ENCODE results near the gene CCL20.
"Not testable (repeated sequence)": the region's sequence is repeated elsewhere in the genome, so short reads cannot be mapped to it uniquely, and the experiment has no call there.

CCL20 gene, protein sequence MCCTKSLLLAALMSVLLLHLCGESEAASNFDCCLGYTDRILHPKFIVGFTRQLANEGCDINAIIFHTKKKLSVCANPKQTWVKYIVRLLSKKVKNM

DNA sequence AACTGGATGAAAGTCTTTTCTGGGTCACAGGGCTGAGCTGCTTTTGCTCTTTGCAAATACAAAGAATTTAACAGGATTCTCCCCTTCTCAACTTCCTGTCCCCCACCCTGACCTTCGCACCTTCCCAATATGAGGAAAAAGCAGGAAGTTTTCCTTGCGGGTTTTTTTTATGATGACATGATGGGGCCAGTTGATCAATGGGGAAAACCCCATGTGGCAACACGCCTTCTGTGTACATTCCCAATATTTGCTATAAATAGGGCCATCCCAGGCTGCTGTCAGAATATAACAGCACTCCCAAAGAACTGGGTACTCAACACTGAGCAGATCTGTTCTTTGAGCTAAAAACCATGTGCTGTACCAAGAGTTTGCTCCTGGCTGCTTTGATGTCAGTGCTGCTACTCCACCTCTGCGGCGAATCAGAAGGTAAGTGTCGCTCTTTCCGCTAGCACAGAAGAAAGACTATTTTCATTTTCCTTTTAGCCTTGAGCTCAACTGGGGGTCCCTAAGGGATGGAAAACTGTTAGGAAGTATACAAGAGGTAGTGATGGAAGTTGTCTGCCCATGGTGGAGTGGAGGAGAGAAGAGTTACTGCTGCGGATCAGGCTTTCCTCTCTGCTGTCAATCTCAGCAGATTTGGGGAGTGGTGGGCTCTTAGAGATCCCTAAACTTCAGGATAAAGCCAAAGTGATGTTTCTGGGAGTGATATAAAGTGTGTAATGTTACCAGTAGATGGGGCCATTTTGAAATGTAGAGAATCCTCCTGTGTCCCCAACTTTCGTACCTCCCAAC lies at the start of gene CCL20:
Gene CCL20 (plus strand): TSS at position 281 of the 792 bp plus-strand sequence. CDS start 70 bp downstream, at position 351.
- DNase-seq (ENCODE audit: low read depth in 2 of 2) = no peak

DNA sequence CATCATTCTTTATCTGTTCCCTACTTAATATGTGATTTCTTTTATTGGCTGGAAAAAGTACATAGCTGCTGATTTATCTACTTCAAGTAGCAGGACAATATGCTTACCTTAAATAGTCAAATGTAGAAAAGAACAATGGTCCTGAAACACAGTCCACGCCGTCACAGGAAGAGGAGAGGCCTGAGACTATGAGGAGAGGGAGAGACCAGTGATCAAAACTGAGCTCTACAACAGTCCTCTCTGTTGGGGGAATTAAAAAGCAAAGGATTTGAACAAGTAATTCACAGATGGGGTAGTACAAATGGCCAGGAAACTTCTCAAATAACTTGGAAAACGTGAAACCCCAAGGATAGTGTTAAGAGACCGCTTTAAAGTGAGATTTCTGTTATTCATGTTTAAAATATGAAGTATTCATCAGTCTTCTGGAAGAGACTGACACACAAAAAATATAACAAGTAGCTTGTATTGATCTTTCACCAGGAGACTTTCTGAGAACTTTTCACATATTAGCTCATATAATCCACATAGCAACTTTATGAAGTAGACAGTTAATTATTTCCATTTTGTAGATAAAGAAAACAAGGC lies 47.8 kb upstream of the CCL20 start:
- no peak for DNase-seq (ENCODE audit: low read depth in 2 of 2)

DNA sequence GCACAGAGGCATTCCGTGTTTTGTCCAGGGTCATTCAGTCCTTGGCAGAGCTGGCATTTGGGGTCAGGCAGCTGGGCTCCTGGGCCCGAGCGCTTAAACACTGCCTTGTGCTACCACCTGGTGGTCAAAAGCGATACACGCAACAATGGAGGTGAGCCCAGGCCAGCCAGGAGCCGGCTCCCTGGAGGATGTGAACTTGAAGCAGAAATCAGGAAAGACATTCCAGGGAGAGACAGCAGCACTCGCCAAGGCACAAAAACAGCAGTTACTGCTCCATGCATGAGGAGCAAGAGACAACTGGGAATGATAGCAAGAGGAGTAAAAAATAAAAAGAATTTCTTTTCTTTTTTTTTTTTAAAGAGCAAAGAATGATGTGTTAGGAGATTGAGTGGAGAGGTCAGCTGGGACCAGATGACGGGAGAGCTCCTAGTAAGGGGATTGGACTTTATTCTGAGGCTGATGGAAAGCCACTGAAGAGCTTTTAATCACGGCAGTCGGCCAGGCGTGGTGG lies 47.2 kb upstream of the CCL20 start:
- peak; percentile 36 to 50 for DNase-seq (ENCODE audit: low read depth in 2 of 2)

DNA sequence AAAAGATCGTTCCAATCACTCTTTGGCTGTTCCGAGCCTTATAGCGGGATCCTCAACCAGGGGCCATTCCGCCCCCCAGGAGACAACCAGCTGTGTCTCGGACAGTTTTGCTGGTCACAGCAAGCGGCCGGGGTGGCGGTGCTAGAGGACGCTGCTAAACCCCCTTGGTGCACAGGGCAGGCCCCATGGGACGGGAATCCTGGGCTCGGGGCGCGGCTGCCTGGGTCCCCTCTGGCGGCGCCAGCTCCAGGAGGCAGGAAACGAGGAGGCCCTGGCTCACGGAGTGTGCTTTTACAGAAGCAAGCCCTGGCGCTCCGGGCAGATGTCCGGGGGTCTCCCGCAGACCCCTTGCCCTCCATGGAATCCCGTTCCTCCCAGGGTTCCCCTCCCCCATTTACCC lies 45.8 kb upstream of the CCL20 start:
- DNase-seq (ENCODE audit: low read depth in 2 of 2) = no peak

DNA sequence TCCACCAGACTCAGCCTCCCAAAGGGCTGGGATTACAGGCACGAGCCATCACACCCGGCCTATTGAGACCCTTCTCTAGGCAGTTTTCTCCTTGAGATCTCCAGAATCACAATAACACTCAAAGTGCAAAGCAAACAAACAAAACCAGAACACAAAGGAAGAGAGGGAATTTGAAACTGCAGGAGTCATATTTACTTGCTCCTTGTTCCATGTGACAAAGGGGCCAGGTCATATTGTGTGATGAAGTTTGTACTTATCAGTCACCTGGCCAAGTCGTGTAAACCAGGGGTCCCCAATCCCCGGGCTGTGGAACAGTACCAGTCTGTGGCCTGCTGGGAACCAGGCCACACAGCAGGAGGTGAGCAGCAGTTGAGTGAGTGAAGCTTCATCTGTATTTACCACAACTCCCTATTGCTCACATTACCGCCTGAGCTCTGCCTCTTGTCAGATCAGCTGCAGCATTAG lies 41.4 kb upstream of the CCL20 start:
- no peak for DNase-seq (ENCODE audit: low read depth in 2 of 2)

DNA sequence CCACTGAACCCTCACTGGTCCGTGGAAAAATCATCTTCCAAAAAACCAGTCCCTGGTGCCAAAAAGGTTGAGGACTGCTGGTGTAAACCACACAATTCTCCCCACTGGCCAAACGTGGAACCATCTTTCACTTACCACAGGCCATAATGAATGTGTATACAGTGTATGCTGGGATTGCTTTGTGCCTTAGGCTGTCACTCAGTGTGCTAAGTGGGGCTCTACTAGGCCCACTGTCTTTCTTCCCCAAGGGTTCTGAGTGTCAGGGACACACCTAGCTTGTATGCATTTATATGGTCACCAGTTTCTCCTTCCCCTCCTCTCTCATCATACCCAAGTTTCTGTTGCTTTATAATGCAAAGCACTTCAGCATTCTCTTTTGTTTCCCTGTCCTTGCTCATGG lies 40.7 kb upstream of the CCL20 start:
- no peak for DNase-seq (ENCODE audit: low read depth in 2 of 2)

DNA sequence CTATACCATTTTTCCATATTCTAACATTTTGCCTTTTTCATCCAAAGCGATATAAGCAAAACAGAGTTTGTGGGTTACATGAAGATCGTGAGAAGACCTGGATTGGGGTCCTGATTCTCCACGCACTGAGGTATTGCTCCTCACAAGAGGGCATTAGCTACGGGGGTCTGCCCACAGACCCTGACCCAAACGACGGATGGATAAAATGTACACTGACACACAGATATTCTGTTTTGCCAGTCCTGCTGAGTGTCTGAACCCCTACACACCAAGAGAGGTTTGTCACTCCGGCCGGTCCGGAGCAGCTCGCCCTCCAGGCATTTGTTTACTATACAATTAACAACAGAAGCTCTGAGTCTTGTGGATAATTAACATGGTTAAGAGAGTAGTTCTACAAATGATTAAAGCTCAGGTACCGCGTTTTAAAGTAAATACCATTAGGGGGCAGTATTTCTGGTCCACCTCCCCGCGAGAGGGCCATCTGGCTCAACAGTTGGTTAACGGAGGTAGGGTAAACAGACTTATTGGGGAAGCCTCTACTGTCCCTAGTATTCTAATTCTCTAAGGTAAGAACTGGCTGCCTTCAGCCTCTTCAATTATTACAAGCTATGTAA lies 39.5 kb upstream of the CCL20 start:
- no peak for DNase-seq (ENCODE audit: low read depth in 2 of 2)

DNA sequence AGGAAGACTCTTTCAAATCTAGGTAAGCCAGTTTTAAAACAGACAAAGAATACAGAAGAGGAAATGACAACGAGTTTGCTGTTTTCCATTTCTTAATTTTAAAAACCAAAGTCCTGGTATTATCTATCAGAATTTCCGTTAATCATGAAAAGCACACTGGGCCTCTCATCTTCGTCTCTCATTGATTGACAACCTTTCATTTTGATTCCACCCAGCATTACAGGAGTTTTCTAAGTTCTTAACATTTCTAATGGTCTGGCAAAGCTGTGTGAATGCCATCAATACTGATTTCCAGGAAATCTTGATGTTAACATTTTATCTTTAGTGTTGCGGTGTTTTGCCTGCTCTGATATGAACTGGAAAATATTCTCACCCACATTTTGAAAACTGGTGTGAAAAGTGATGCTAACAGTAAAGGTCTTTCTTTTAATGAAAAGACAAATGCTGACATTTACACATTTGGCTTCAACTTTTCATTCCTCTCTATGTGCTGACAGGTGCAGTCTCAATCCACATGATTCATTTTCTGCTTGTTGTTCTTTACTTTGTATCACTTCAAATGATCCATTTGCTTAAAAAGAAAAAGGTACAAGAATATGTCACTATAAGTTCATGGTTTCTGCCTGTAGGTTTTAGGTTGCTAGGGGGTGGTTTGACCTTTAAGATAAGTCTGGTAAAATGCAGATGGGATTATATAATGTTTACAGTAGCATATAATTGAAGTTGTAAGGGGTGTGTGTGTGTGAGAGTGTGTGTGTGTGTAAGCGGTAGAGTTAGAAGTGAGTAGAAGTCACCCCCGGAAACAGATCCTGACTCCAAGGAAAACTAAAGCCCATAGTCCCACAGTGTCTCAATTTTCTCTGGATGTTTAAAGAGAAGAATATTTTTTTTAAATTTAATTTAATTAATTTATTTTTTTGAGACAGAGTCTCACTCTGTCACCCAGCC lies 38.5 kb upstream of the CCL20 start:
- DNase-seq (ENCODE audit: low read depth in 2 of 2) = no peak

DNA sequence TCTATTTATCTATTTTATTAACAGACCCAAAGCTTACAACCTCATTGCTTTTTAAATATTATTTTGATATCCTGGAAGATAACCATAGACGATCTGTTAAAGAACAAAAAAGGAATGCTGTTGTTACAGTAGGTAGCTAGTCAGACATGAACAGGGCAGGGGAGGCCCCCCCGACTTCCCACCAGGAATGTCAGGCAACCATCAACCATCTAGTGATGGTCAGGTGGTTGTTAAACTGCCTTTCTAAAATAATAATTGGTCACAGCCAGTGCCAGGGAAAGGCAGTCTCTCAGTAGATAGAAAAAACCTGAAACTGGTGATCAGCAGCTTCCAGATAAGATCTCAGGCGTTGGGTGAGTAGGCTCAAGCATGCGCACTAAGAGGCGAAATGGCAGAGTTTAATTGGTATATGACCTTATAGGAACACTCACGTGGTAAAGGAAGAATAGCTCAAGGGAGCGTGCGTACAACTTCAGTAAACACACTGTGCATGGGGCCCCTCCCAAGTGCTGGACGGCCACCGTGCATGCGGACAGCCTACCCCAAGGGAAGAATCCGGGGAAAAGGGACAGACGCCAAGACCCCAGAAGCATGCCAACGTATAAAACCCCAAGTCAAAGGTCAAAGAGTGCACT lies 32.5 kb upstream of the CCL20 start:
- DNase-seq (ENCODE audit: low read depth in 2 of 2) = no peak

DNA sequence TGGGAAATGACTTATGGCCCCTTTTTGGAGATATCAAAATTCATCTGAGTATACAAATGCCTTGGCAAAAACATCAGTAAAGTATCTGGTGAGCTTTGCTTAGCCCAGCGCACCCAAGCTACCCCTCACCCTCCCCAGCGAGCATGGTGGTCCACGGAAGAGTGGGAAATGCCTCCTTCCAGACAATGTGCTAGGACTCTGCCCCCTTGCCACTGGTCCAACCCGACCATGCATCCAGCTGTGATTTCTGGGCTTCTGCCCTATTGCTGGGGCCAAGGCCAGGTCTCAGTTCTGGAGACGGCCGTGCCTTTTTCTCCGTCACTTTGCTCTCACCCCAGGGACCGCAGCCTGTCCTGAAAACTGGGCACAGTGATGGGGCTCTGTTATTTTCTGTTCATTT lies 31.8 kb upstream of the CCL20 start:
- no peak for DNase-seq (ENCODE audit: low read depth in 2 of 2)

DNA sequence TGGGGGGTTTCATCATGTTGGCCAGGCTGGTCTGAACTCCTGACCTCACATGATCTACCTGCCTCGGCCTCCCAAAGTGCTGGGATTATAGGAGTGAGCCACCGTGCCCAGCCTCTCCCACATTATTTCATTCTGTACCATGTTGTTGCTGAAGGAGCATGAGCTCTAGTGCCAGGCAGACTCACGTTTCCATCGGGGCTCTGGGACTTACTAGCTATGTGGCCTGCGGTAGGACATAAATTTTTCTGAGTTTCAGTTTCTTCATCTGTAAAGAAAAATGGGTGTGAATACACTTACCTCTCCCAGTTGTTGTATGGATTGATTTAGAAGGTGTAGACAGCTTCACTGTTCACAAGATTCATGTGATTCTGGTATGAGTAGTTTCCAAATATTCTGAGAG lies 30.8 kb upstream of the CCL20 start:
- no peak for DNase-seq (ENCODE audit: low read depth in 2 of 2)

DNA sequence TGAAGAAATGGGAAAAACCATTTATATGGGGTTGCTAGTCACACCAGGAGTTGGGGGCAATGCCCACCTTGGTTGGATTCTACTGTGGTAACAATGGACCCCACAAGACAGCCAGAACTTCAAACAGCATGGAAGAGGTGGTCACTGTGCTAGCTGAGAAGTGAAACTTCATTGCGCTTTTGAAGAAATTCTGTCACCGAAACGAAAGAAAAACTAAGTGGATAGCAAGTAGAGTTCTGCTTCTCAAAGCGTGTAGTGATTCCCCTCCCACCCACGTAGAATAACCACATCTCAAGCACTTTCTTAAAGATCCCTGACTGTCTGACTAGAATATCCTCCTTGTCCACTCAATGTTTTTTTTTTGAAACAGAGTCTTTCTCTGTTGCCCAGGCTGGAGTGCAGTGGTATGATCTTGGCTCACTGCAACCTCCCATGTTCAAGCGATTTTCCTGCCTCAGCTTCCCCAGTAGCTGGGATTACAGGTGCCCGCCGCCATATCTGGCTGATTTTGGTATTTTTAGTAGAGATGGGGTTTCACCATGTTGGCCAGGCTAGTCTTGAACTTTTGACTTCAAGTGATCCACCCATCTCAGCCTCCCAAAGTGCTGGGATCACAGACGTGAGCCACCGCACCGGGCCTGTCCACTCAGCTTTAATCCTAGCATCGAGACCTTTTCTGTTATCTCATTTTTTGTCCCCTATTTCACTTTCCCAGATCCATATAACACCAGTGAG lies 30.1 kb upstream of the CCL20 start:
- no peak for DNase-seq (ENCODE audit: low read depth in 2 of 2)

DNA sequence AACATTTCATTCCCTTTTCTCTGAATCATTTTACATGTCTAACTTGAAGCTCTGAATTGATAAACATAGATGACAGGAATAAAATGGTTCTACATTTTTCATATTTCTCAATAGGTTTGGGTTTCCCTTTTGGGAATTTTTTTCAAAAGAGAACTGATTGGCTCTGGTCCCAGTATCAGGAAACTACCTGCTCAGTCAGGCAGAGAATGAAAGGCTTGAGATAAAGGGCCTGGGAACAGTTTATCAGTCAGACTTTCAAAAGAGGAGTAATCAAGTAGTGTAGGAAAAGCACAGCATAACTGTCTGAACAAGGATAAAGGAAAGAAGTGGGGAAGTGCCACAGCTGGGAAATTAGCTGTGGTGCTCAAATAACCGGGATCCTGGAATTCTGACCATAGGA lies 28.3 kb upstream of the CCL20 start:
- DNase-seq (ENCODE audit: low read depth in 2 of 2) = no peak

DNA sequence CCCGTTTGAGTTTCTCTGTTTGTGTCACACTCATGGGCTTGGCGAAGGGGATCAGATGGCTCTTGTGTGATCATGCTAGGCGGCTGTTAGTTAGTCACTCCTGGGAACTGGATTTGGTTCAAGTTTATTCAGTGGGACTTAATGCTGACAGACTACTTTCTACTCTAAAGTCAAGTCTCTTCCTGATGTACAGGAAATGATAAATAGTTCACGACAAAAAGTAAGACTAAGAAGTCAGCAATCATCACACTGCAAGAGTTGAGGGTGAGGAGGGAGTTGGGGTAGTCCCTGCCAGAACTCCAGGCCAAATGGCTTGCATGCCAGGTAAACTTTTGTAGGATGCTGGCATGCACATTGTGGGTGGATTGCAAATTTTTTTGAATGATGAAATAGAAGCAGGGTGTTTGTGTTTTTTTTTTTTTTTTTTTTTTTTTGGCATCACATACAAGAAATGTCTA lies 25.1 kb upstream of the CCL20 start:
- DNase-seq (ENCODE audit: low read depth in 2 of 2) = no peak

DNA sequence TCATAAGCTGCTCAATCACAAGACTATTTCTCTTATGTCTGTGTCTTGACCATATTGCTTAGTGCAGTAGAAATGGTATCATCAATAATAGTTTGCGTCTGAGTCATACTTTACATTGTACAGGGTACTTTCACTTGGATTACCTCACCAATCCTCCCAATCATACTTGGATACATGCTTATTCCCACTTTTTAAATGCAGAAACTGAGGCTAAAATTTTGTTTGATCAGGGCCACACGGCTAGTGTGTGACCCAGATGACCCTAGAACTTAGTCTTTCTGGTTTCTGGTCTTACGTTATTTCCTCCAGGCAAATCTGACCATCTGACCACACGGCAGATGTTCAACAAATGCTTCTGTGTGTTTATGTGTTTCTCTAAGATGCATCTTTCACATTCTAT lies 23.8 kb upstream of the CCL20 start:
- no peak for DNase-seq (ENCODE audit: low read depth in 2 of 2)

DNA sequence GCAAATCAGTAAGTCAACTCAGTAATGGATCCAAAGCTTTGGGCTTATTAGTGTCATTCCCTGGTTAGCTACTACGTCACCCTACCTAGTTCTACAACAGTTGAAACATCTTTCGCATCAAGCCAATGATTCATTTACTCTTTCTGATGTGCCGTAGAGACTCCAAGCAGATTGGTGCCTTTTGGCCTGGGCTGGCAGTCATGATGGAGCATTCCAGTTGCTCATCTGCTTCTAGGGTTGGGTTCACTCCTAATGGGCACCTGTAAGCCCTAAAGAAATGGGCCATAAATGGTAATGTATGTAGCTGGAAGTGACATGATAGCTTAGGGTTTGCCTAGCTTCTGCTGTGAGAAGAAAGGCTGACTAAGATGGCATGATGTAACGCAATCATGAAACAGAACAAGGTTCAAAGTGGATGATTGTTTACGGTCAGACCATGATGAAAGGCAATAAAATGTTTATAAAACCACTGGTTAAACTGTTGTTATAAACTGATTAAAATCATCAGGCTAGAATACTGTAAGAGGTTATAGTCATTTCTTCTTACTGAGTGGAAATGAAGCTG lies 20.4 kb upstream of the CCL20 start:
- no peak for DNase-seq (ENCODE audit: low read depth in 2 of 2)

DNA sequence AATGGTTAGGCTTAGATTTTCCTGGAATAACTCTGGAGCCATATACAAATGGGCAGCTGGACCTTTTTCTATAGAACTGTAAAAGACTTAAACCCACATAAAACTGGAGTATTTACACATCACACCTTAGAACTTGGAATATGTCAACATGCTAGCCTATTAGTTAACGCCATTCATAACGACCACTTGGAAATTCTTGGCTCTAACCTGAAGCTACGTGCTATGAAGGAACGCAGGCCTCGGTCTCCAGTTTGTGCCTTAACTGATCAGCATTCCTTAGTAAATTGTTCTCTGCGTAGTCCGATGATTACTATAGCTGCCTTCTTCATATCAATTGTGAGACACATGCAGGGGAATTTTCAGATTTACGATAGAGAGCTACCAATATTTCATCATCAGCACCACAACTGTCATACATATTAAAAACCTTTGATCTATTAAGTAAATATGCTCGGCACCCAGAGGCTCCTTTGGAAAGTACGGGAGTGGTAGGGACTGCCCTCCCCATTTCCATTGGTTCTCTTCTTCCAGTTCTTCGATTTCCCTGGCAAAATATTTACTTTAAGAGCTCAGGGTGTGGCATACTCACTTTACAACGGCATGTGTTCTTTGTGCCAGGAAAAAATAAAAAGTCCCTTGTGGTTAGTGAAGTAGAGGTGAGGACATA lies 17.5 kb upstream of the CCL20 start:
- DNase-seq (ENCODE audit: low read depth in 2 of 2) = no peak

DNA sequence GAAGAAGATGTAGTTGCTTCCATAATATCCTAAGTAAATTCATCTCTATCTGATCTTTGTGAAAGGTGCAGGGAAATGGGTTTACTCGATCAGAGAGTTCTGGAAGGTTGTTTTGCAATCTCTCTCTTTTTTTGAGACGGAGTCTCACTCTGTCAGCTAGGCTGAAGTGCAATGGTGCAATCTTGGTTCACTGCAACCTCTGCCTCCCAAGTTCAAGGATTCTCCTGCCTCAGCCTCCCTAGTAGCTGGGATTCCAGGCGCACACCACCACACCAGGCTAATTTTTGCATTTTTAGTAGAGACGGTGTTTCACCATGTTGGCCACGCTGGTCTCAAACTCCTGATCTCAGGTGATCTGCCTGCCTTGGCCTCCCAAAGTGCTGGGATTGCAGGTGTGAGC lies 16.9 kb upstream of the CCL20 start:
- DNase-seq (ENCODE audit: low read depth in 2 of 2) = not testable (repeated sequence)

DNA sequence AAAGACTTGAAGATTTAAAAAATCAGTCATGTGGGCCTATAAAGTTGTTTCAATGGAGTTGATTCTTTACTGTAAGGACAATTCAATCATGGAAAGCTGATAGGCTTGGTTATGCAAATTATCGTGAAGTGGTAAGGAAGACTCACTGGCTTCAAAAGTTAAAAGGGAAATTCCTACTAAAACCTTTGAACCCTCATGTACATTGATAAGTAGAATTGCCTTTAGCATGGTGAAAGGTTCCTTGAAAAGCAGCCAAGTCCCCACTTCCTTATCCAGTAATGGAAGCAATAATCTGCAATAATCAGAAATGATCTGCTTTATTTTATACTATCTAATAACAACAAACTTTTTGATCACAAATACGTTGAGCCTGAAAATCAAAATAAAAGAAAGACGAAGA lies 14.4 kb upstream of the CCL20 start:
- DNase-seq (ENCODE audit: low read depth in 2 of 2) = no peak

All from stimulated activated CD4-positive, alpha-beta T cell treated with anti-CD3 and anti-CD28 coated beads, Interleukin-1b, Interleukin-23, amount 100 ng/mL, for 4 hours (primary cell).